ENCODE data around the gene USP15.
"Not testable (repeated sequence)": the region's sequence is repeated elsewhere in the genome, so short reads cannot be mapped to it uniquely, and the experiment has no call there.

Gene USP15

DNA sequence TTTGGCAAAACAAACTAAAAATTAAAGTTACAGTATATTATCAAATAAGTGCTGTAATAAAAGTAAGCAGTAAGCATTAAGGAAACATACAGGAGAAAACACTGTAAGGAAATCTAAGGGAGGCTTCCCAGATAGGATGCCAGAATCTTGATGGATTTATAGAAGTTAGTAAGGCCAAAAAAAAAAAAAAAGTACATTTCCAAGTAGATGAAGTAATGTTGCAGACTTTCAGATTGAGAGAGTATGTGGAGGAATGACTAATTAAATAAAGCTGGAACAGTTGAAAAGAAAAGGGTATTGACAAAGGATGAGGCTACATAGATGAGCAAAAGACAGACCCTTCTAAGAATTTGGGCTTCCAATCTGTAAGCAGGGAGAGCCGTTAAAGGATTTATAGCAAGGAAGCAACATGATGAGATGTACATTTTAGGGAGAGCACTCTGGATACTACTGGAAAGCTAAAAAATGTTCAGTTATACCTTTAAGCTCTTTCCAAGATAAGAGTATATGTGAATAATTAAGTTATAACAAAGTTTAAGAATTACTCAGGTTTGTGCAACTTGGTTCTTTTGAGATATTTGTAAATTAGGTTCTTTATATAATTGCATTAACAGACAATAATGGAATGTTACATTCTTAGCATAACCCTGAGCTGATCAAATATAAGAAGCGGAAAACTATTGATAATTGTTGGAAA, 119.0 kb downstream of the USP15 start:
- peak; percentile 58 for FAIRE-seq

DNA sequence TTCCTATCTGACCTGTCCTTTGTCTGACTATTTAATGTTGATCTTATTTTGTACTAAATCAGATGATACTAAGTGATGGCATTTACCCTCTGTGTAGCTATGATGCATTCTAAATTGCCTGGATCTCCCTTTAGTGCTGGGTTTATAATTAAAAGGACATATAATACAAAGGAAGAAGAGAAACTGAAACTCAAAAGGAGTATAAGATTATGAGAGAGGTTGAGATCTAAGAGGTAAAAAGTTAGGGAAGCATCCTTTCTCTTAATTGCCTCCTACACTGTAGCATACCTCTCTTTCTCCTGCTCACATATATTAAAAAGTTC, 119.5 kb downstream of the USP15 start:
- no peak for FAIRE-seq

DNA sequence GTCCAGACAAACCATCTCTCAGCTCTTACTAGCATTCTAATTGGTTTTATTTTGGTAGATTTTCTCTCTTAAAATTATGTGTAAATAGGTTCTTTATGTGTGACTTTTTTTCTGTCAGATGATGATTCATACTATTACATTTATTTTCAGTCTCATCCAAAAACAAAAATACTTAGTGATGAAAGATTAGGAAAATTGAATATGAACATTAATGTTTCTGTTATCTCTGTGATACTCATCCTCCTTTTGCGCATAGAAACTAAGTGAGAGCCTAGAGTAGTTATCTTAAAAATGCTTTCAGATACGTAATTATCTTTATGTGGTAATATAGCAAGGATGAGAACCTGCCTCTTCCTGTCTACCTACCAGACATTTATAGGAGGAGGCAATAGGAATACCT, 122.3 kb downstream of the USP15 start:
- no peak for FAIRE-seq

DNA sequence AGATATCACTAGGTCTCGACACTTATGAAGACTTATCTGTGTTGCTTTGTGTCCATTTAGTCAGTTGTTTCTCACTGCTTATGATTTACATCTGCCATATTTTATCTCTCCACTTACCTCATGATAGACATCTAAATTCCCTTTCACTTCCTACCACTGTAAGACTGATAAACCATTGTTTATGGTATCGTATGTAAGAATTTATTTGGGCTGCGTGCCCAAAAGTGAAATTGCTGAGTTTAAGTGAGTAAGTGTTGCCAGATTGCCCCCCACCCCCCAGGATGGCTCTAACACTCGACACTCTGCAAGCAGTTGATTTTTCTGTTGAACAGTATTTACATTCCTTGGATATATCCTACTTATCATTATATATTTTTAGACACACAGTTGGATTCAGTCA, 136.5 kb downstream of the USP15 start:
- no peak for FAIRE-seq

DNA sequence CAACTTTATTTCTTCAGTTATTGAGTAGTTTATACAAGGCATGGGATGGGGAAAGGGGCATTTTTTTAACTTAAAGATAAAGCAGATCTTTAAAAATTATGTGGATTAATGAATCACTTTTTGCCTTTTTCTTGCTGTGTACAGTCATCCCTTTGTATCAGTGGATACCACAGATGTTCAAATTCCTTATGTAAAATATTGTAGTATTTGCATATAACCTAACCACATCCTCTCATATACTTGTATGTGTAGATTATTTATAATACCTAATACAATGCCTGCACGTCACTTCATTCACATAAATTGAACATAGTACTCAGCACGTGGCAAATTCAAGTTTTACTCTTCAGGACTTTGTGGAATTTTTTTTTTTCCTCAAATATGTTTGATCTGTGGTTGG, 139.9 kb downstream of the USP15 start:
- FAIRE-seq: no peak

DNA sequence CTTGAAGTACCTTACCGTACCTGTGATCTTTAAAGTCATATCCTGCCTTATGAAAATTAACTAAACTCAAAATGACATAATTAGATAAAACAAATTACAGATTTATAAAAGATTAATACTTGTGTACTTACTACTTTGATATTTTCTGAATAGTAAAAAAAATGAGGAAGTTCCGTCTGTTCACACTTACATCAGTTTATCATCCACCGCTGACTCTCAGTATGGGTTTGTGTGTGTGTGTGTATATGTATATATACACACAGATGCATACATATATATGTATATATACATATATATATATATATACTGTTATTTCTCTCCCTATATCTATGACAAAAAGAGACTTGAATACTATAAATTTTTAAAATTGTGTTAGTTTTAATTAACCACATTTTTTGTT, 141.4 kb downstream of the USP15 start:
- peak; percentile 47 for FAIRE-seq

DNA sequence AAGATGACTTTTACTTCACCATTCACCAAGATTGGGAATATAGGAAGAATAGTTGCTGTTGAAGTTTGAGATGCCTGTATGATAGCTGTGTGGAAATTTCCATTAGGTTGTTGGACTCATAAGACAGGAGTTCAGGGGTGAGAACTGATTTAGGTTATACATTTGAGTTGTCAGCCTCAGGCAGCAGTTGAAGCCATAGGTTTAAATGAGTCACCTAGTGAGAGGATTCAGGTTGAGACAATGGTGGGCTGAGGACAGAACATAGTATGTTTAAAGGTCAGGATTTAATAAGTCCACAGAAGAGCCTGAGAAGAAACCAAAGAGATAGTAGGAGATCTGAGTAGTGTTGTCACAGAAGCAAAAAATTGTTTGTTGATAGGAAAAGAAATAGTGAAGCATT, 142.8 kb downstream of the USP15 start:
- no peak for FAIRE-seq

DNA sequence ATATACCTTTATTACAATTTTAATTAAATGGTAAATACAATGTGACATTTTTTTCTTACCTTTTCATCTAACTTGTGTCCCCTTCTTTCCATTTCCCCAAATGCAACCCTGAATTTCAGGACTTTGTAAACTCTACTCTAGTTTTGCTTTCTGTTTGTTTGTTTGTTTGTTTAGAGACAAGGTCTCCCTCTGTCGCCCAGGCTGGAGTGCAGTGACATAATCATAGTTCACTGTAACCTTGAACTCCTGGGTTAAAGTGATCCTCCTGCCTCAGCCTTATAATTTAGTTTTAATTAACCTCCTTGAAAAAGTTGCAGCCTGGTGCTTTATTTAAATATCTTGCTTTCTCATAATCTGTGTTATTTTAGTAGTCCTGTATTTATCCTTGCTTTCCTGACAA, 147.4 kb downstream of the USP15 start:
- no peak for FAIRE-seq

DNA sequence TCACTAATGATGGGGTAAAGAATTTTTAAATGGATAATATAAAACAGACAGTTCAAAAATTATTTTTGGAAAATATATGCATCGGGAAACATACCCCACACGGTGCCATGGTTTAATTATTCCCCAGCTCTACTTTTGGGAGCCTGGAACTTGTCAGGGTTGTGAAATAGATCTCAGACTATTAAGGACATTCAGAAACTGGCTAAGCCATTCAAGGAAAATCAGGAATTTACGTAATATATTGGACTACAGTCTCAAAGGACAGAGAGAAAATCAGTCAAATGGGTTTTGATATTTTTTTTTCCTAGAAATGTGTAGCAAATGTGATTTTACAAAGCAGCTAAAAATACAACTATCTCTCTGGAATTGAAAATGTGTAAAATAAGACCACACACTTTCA, 148.9 kb downstream of the USP15 start:
- FAIRE-seq: no peak

DNA sequence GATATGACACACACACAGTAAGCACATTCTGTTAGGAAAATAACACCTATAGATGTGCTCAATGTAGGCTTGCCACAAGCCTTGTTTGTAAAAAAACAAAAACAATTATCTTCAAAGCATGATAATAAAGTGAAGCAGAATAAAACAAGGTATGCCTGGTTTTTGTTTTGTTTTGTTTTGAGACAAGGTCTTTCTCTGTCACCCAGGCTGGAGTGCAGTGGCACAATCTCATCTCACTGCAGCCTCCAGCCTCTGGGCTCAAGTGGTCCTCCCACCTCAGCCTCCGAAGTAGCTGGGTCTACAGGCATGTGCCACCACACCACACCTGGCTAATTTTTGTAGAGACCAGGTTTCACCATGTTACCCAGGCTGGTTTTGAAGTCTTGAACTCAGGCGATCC, 154.0 kb downstream of the USP15 start:
- no peak for FAIRE-seq

DNA sequence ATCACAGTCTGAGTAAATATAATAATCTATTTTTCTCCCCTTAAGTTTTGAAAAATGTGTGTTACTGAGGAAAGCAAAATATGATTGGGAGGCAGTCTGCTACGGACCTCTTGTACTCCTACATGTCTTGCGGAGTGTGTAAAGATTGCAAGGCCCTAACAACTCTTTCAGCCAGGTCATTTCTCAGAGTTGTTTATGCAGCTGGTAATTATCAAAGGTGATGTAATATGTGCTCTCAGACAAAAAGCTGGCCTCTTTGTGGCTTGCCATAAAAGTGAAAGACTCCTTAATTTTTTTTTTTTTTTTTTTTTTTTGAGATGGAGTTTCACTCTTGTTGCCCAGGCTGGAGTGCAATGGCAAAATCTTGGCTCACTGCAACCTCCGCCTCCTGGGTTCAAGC, 165.9 kb downstream of the USP15 start:
- FAIRE-seq: no peak

DNA sequence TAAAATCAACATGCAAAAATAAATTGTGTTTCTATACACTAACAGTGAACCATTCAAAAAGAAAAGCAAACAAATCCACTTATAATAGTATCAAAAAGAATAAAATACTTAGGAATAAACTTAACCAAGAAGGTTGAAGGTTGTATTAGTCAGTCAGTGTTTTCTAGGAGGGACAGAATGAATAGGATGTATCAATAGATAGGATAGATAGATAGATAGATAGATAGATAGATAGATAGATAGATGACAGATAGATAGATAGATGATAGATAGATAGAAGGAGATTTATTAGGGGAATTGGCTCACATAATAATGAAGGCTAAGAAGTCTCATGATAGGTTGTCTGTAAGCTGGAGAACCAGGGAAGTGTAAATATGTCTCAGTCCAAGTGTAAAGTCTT, 169.3 kb downstream of the USP15 start:
- peak; percentile 15 for FAIRE-seq

DNA sequence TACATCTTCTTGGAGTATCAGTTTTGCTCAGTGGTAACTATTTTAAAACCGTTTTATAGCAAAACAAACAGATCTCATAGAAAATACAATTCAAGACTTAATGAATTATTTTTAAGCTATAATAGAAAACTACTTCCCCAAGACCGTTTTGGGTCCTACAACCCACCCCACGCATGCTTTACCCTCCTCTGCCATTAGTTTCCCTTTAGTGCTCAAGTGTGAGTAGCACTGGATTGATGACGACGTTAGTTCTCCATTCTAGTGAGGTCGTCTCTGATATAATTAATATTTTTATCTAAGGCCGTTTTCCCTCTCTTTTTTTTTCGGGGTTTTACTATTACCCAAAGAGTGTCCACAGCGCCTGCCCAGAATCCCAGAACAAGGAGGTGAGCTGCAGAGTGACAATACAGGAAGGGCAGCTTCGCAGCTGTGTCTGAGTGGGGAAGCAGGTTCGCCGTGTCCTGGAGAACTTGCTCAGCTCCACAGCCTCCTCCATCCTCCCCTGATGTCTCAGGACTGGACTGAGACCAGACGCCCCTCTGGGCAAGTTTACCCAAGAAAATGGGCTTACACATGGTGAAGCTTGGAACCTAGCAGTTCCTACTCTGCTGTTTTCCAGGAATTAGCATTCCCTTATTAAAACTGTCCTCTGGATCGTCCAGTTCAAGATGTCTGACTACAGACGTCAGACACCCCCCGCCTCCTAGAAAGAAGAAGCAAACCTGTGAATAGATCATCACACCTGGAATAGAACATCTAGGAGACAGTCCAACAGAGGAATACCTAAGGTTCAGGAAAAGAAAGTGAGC, 174.5 kb downstream of the USP15 start:
- FAIRE-seq: no peak

DNA sequence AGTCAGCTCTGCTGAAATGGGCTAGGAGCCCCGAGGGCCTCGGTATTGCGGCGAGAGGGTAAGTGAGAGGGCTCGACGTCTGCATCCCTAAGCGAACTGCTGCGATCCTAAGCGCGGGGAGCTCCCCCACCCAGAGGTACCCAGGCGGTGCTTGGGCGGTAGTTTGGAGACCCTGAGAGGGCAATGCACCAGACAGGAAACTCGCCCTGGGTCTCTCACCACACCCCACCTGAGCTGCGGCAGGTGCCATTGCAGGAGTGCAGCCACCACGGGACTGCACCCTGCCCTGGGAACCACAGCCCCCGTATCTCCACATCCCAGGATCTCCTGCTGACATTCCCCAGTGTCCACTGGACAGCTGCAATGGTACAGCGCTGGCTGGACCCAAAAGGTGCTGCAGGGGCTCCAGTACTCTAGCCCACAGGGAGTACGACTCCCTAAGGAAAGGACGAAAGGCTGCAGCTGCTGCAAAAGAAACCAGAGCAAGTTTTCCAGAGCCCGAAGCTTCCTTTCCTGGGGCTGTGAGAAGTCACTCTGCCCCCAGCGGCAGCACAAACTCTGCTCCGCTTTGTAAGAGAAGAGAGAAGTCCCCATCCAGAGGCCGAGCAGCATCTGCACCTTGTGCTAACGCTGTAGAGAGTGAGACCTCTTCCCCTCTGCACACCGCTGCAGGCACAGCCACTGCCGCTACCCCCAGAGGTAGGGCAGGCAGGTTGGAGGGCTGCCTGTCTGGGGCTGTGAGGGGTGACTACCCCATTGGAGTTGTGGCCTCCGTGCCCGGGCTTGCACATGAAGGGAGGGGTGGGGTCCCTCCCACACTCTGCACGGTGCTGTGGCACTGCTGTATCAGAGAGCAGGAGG, 175.3 kb downstream of the USP15 start:
- no peak for FAIRE-seq

DNA sequence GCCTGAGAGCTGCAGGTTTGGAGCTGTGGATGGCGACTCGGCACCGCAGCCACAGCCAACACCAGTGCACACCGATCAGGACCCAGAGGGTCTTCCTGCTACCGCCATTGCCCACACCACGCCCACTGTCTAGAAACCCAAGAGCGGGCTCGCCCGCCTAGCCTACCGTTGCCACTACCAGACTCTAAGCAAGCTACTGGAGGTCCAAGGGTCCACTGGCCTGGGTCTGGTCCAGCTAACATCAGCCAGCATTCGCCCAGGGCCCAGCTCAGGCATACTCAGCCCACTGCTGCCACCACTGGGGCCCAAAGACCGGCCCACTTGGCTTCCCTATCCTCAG, 175.9 kb downstream of the USP15 start:
- FAIRE-seq: no peak

DNA sequence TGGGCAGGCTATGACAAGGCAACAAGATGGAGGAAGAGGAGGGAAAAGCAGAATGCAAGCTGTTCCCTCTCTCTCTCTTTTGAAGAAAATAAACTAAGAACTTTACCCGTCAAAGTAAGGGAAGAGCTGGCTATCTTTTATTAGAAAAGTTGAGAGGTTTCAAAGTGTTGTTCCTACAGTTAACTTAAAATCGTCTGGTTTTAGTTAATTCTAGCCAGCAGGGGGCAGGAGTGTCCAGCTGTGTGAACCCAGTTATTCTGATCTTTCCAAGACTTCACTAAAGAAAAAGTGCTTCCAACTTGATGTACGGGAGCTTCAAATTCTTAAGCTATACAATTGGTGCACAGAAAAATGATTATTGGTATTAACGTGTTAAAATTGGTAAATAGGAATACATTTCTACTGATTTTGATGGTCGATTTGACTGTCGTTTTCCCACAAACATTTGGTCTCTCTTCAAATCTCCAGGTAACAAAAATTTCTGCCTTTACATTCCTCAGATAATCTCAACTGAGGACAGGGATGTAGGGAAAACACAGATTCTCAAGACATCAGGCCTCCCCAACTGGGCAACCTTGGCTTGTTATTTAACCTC, 178.0 kb downstream of the USP15 start:
- peak; percentile 98 for FAIRE-seq

DNA sequence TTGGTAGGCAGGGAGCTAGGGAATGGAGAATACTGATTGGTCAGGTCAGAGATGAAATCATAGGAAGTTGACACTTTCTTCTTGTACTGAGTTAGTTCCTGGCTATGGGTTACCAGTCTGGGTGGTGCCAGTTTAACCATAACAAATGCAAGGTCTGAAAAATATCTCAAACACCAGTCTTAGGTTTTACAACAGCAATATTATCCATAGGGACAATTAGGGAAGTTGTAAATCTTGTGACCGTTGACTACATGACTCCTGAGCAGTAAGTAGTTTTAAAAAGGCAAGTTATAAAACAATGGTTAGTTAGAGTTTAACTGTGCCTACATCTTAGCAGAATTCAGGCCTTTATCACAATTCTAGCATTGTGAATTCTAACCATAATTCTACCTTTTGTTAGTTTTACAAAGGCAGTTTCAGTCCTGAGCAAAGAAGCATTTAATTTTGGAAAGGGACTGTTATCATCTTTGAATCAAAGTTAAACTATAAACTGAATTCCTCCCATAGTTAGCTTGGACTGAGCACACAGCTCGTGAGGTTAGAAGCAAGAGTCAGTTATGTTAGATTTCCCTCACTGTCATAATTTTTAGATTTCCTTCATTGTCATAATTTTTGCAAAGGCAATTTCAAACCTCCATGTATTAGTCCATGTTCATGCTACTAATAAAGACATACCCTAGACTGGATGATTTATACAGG, 186.7 kb downstream of the USP15 start:
- FAIRE-seq: no peak

DNA sequence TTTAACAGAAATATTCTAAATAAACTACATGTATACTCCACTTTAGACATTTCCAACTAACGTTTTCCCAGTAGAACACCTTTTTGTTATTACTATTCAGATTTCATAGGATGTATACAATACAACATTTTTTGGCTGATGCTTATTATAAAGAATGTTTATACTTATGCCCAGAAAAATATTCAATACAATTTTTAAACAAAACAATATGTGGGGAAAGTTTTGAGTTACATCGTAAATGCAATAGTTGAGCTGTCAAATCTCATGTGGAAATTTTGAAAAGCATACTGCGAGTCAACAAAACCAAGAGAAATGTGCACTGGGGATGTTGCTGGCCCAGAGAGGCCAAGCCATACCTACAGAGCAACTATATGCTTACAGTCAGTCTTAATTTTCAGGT, 188.2 kb downstream of the USP15 start:
- FAIRE-seq: no peak

DNA sequence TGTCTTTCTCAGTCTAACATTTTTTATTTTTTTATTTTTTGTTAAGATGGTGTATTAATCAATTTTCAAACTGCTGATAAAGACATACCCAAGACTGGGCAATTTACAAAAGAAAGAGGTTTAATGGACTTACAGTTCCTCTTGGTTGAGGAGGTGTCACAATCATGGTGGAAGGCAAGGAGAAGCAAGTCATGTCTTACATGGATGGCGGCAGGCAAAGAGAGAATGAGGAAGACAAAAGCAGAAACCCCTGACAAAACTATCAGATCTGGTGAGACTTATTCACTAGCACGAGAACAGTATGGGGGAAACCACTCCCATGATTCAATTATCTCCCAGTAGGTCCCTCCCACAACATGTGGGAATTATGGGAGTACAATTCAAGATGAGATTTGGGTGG, 195.2 kb downstream of the USP15 start:
- FAIRE-seq: not testable (repeated sequence)

DNA sequence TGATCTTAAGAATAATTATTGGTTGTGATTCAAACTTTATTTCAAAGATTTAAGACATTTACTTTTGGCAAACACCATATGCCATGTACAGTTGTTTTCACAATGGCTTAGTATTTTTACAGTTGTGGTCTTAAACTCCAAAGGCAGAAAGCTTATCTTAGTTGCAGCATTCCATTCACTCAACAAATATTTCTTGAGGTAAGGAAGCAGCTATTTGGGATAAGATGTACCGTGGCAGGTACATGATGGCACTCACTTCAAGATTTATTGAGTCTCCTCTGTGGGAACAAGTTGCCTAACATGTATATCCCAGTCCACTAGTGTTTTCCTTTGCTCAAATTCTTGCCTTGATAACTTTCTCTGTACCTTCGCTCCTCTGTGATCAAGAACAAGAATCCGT, 198.4 kb downstream of the USP15 start:
- FAIRE-seq: no peak

DNA sequence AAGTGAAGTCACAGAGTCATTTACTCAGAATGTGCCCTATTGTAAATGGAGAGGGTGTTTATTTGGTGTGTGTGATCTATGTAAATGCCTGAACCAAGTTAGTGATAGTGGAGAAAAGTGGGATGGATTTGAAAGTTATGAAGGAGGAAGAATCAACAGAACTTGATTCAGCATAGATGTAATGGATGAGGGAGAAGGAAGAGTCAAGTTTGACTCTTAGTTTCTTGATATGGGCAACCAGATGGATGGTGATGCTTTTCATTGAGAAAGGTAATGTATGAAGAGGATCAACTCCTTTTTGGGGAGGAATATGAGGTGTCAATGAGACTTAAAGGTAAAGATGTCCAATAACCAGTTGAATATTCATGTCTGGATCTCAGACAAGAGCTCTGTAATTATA, 199.8 kb downstream of the USP15 start:
- no peak for FAIRE-seq

DNA sequence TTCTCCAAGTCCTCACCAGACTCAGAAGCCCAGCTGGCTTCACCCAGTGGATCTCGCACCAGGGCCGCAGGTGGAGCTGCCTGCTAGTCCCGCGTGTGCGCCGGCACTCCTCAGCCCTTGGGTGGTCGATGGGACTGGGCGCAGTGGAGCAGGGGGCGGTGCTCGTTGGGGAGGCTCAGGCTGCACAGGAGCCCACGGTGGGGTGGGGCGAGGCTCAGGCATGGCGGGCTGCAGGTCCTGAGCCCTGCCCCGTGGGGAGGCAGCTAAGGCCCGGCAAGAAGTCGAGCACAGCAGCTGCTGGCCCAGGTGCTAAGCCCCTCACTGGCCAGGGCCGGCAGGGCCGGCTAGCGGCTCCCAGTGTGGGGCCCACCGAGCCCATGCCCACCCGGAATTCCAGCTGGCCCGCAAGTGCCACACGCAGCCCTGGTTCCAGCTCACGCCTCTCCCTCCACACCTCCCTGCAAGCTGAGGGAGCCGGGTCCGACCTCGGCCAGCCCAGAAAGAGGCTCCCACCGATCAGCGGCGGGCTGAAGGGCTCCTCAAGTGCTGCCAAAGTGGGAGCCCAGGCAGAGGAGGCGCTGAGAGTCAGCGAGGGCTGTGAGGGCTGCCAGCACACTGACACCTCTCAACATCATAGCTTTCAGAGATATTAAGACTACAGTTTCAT, 201.1 kb downstream of the USP15 start:
- not testable (repeated sequence) for FAIRE-seq
